PC-3 (cell line): Measurements from ENCODE around the gene PLOD3. TPM values are rescaled to one million over a fixed set of nuclear protein-coding genes. Genes with fewer than 3 reads are reported as not detected.

ENCODE experiments used
- ATAC-seq: fragments of 200-7000 bp; cut with Tn5 transposase; 2 replicates; pipeline ENCODE4 v1.9.1; 2020; ENCODE audit warnings: mild to moderate bottlenecking, moderate library complexity
- BruUV-seq: library from RNA; stranded (reverse); fragments of 400-500 nt; replicated peaks from 2 replicates; lab custom pipeline; 2021; lab: Mats Ljungman, UMichigan
- CTCF ChIA-PET: fragments of 300-600 bp; sonication (Branson Sonifier 250); formaldehyde crosslinking; loops from one replicate; lab custom pipeline; 2022; ENCODE audit warnings: antibody characterized with exemption; lab: Charles Lee
- POLR2A ChIA-PET: fragments of 300-600 bp; sonication (Branson Sonifier 250); formaldehyde crosslinking; loops from one replicate; lab custom pipeline; 2022; ENCODE audit warnings: antibody characterized with exemption; ENCODE audit not compliant: unreplicated experiment; lab: Charles Lee
- DNase-seq: peaks from one replicate; pipeline ENCODE4 v3.0.0-alpha.2; 2015
- H2AFZ ChIP-seq: fragments of 300-600 bp; sonication (generic); 2 replicates; pipeline ENCODE4 v1.6.0; 2016; ENCODE audit warnings: antibody characterized with exemption, low read length
- H3F3A ChIP-seq: fragments of 300-600 bp; sonication (generic); one replicate; pipeline ENCODE4 v1.6.0; 2017; ENCODE audit warnings: antibody characterized with exemption, low read length, control low read depth, mild to moderate bottlenecking; ENCODE audit not compliant: unreplicated experiment
- H3K27ac ChIP-seq: fragments of 300-600 bp; sonication (generic); 2 replicates; pipeline ENCODE4 v1.5.1; 2016; ENCODE audit warnings: mild to moderate bottlenecking, low read length
- H3K27me3 ChIP-seq: fragments of 300-600 bp; sonication (generic); 2 replicates; pipeline ENCODE4 v1.6.1; 2016; ENCODE audit warnings: low read length, mixed read lengths
- H3K36me3 ChIP-seq: fragments of 300-600 bp; sonication (generic); 2 replicates; pipeline ENCODE4 v1.6.1; 2016; ENCODE audit warnings: low read depth, mixed run types, low read length, mixed read lengths
- H3K4me1 ChIP-seq: fragments of 300-600 bp; sonication (generic); 2 replicates; pipeline ENCODE4 v1.5.1; 2016; ENCODE audit warnings: low read length; ENCODE audit not compliant: insufficient read depth
- H3K4me2 ChIP-seq: fragments of 300-600 bp; sonication (generic); 2 replicates; pipeline ENCODE4 v1.6.0; 2016; ENCODE audit warnings: low read length
- H3K4me3 ChIP-seq: fragments of 300-600 bp; sonication (generic); 2 replicates; pipeline ENCODE4 v1.5.1; 2016; ENCODE audit warnings: mild to moderate bottlenecking, low read length, mixed read lengths
- H3K79me2 ChIP-seq: fragments of 300-600 bp; sonication (generic); 2 replicates; pipeline ENCODE4 v1.6.1; 2017; ENCODE audit warnings: low read length, mixed read lengths
- H3K9ac ChIP-seq: fragments of 300-600 bp; sonication (generic); 2 replicates; pipeline ENCODE4 v1.6.0; 2016; ENCODE audit warnings: mild to moderate bottlenecking, low read length
- H3K9me2 ChIP-seq: fragments of 300-600 bp; sonication (generic); replicated peaks from 2 replicates; pipeline ENCODE4 v1.6.1; 2016; ENCODE audit warnings: mixed run types, low read length, mixed read lengths
- H3K9me3 ChIP-seq: fragments of 300-600 bp; sonication (generic); 2 replicates; pipeline ENCODE4 v1.6.1; 2016; ENCODE audit warnings: low read length, mixed read lengths
- H4K20me1 ChIP-seq: fragments of 300-600 bp; sonication (generic); 2 replicates; pipeline ENCODE4 v1.6.1; 2016; ENCODE audit warnings: low read length, mixed read lengths
- EZH2 ChIP-seq: fragments of 300-600 bp; sonication (generic); IDR thresholded peaks from one replicate; pipeline ENCODE4 v1.6.1; 2017; ENCODE audit warnings: antibody characterized with exemption, mild to moderate bottlenecking, low read length; ENCODE audit not compliant: unreplicated experiment
- EZH2phosphoT487 ChIP-seq: fragments of 300-600 bp; sonication (generic); IDR thresholded peaks from 2 replicates; pipeline ENCODE4 v1.6.1; 2018; ENCODE audit warnings: mild to moderate bottlenecking, antibody characterized with exemption, low read length, borderline replicate concordance
- intact Hi-C: fragments of 100-400 bp; cut with micrococcal nuclease; formaldehyde crosslinking; loops from 2 replicates; pipeline ENCODE4 v1.9.0; 2023
- total RNA-seq: library from RNA; depleted of rRNA; stranded (reverse); fragments of >200 nt; gene quantifications from 2 replicates; pipeline ENCODE4 v1.2.3, GENCODE V29; 2014
- TF ChIP-seq, protein P1 (sequence below): fragments of 300-600 bp; sonication (generic); conservative IDR thresholded peaks from 2 replicates; pipeline ENCODE4 v1.5.1; 2017; ENCODE audit warnings: antibody characterized with exemption, low read depth, mild to moderate bottlenecking, low read length

PLOD3 gene
- total RNA-seq, 1 experiment from 2014 or later: 66.6 TPM

DNA sequence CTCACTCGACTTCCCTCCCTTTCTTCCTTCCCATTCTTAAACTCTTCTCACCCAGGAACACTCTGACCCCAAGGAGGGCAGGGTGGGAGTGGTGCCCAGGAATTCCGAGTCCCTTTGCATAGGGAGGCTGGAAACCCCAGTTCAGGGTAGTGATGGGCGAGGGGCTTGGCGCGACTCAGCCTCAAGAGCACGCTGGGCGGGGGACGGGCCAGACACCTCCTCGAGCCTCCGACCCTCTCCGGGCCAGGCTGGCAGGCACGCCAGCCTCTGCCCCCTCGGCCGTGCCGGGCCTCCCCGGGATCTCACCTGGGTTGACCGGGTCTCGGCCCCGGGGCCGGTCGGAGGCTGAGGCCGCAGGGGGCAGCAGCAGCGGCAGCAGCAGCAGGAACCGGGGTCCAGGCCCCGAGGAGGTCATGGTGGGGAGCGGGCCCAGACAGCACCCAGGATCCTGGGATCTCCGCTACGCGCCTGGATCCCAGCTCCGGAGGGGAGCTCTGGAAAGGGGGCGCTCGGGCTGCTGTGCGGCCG lies 457 bp downstream of the PLOD3 start:
- intact Hi-C loops: no loop called here
- ATAC-seq: peak; percentile 18
- CTCF ChIA-PET: interaction anchor here (0.9 to 2.0 kb wide), 4 partner anchors 24 to 66 kb away, joined by 3 to 11 read pairs (median 6); no protein-coding TSS in a partner anchor
- H3K4me3 ChIP-seq: peak overlapping the region; percentile 80
- no TSS peak for BruUV-seq
- no peaks in the 10 kb centered on the region for H4K20me1 ChIP-seq
- H3K27ac ChIP-seq: peak overlapping the region; percentile 83
- peak overlapping the region; percentile 80 for H3K9ac ChIP-seq
- no peaks in the 10 kb centered on the region for H3K9me2 ChIP-seq
- no peaks in the 10 kb centered on the region; the same call in 1 of the 2 replicates for H3K36me3 ChIP-seq
- TF ChIP-seq EZH2 (no peak), EZH2phosphoT487 (no peak)
- TF ChIP-seq, protein P1, sequence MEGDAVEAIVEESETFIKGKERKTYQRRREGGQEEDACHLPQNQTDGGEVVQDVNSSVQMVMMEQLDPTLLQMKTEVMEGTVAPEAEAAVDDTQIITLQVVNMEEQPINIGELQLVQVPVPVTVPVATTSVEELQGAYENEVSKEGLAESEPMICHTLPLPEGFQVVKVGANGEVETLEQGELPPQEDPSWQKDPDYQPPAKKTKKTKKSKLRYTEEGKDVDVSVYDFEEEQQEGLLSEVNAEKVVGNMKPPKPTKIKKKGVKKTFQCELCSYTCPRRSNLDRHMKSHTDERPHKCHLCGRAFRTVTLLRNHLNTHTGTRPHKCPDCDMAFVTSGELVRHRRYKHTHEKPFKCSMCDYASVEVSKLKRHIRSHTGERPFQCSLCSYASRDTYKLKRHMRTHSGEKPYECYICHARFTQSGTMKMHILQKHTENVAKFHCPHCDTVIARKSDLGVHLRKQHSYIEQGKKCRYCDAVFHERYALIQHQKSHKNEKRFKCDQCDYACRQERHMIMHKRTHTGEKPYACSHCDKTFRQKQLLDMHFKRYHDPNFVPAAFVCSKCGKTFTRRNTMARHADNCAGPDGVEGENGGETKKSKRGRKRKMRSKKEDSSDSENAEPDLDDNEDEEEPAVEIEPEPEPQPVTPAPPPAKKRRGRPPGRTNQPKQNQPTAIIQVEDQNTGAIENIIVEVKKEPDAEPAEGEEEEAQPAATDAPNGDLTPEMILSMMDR: no peak; the same call in 1 of the 2 replicates
- no peaks in the 10 kb centered on the region for H3F3A ChIP-seq
- H3K4me1 ChIP-seq: peaks cover 11% of the 10 kb centered on the region
- no peaks in the 10 kb centered on the region for H3K27me3 ChIP-seq
- peaks cover 56% of the 10 kb centered on the region for H3K79me2 ChIP-seq
- H2AFZ ChIP-seq: peak overlapping the region; percentile 81
- DNase-seq: no peak
- H3K9me3 ChIP-seq: no peaks in the 10 kb centered on the region
- POLR2A ChIA-PET: interaction anchor here (0.6 to 1.4 kb wide), 5 partner anchors 27 to 633 kb away, joined by 3 to 7 read pairs (median 6); partner anchors contain the start of gene FIS1
- peak overlapping the region; percentile 98 for H3K4me2 ChIP-seq

- Histone ChIP-seq H3F3A (no peaks in the 10 kb centered on the region), H3K27me3 (no peaks in the 10 kb centered on the region), H3K9ac (peak overlapping the region; percentile 80), H3K9me3 (no peaks in the 10 kb centered on the region), H3K9me2 (no peaks in the 10 kb centered on the region), H3K36me3 (no peaks in the 10 kb centered on the region; the same call in 1 of the 2 replicates), H3K79me2 (peaks cover 50% of the 10 kb centered on the region), H4K20me1 (no peaks in the 10 kb centered on the region), H2AFZ (peak overlapping the region; percentile 81), H3K4me3 (peak overlapping the region; percentile 80), H3K4me2 (peak overlapping the region; percentile 98), H3K27ac (no peak overlapping the region), H3K4me1 (peaks cover 11% of the 10 kb centered on the region)
- ChIA-PET CTCF (interaction anchor here (0.9 to 2.0 kb wide), 2 partner anchors 23 to 67 kb away, joined by 3 to 11 read pairs; no protein-coding TSS in a partner anchor), POLR2A (interaction anchor here (0.7 kb wide), 1 partner anchor 36 kb away, joined by 6 read pairs; no protein-coding TSS in a partner anchor)
- DNase-seq: peak; percentile 11
- TF ChIP-seq, protein P1: no peak
- TF ChIP-seq EZH2 (no peak), EZH2phosphoT487 (no peak)
- ATAC-seq: peak; percentile 7
- intact Hi-C loops: no loop called here
- TSS peak; percentile 47 for BruUV-seq
Observed at GRCh38 chr7:101216001-101216859, 1.2 kb downstream of the PLOD3 start.
